Activated naive CD8-positive, alpha-beta T cell treated with anti-CD3 and anti-CD28 coated beads, Interleukin-2, amount 50 U/mL, for 16 hours (primary cell): ENCODE results near the gene CDKN2B.

Experiments used
- DNase-seq: peaks from one replicate; pipeline ENCODE4 v3.0.0-alpha.2; 2020; ENCODE audit warnings: low read depth, low spot score

Gene CDKN2B

GRCh38 chr9:22035591-22036011 lies 26.5 kb upstream of the CDKN2B start:
- DNase-seq, result no peak

- no peak for DNase-seq
Observed at GRCh38 chr9:22033012-22033630, 24.0 kb upstream of the CDKN2B start.

GRCh38 chr9:22031655-22032411 lies 22.7 kb upstream of the CDKN2B start:
- DNase-seq, result no peak

GRCh38 chr9:22030101-22030598 lies 21.0 kb upstream of the CDKN2B start:
- no peak for DNase-seq

- no peak for DNase-seq
Observed at GRCh38 chr9:22029231-22029630, 20.1 kb upstream of the CDKN2B start.

- DNase-seq, result no peak
Observed at GRCh38 chr9:22028394-22028793, 19.3 kb upstream of the CDKN2B start.

GRCh38 chr9:22026696-22027095 lies 17.6 kb upstream of the CDKN2B start:
- DNase-seq, result no peak

- no peak for DNase-seq
Observed at GRCh38 chr9:22022396-22022795, 13.3 kb upstream of the CDKN2B start.

- DNase-seq, result no peak
Observed at GRCh38 chr9:22010866-22011625, 1.9 kb upstream of the CDKN2B start.

GRCh38 chr9:22009506-22009867 lies 382 bp upstream of the CDKN2B start:
- no peak for DNase-seq

- no peak for DNase-seq
Observed at GRCh38 chr9:22008384-22008716, 755 bp downstream of the CDKN2B start.

- DNase-seq, result no peak
Observed at GRCh38 chr9:22005702-22006606, 3.2 kb downstream of the CDKN2B start.

- DNase-seq, result no peak
Observed at GRCh38 chr9:22005021-22005701, 3.9 kb downstream of the CDKN2B start.

- DNase-seq, result no peak
Observed at GRCh38 chr9:22002038-22002437, 7.1 kb downstream of the CDKN2B start.

- DNase-seq, result no peak
Observed at GRCh38 chr9:21998026-21998425, 11.1 kb downstream of the CDKN2B start.

GRCh38 chr9:21997480-21997879 lies 11.6 kb downstream of the CDKN2B start:
- no peak for DNase-seq

GRCh38 chr9:21996858-21997257 lies 12.2 kb downstream of the CDKN2B start:
- no peak for DNase-seq

- DNase-seq, result no peak
Observed at GRCh38 chr9:21996438-21996837, 12.7 kb downstream of the CDKN2B start.

GRCh38 chr9:21995666-21996398 lies 13.3 kb downstream of the CDKN2B start:
- no peak for DNase-seq

GRCh38 chr9:21995006-21995665 lies 14.0 kb downstream of the CDKN2B start:
- no peak for DNase-seq
